ENCODE results near the gene TLE3. TPM values are rescaled to one million over a fixed set of nuclear protein-coding genes. Genes with fewer than 3 reads are reported as not detected.

TLE3 gene
- total RNA-seq, 1 experiment from 2014 or later = 98.2 TPM

GRCh38 chr15:70060214-70060992, 37.3 kb downstream of the TLE3 start:
- Histone ChIP-seq H3K9me3 (ENCODE audit: control insufficient read depth, low read depth, low read length) (no peaks in the 10 kb centered on the region), H3K56ac (ENCODE audit: insufficient read length, low read depth, low read length) (no peak overlapping the region), H4K20me1 (ENCODE audit: control insufficient read depth, insufficient read depth, insufficient read length) (no peaks in the 10 kb centered on the region), H2BK15ac (ENCODE audit: low read depth, low read length) (no peak overlapping the region), H3K4ac (ENCODE audit: low read depth, low read length) (no peak overlapping the region), H2AFZ (ENCODE audit: low read length) (no peak overlapping the region), H3K14ac (ENCODE audit: insufficient read depth, low read length) (no peak overlapping the region), H3K23me2 (ENCODE audit: insufficient read length, low read depth, low read length, poor library complexity, severe bottlenecking) (no peaks in the 10 kb centered on the region), H3K9ac (ENCODE audit: extremely low read depth, insufficient read length, low read length) (no peak overlapping the region), H4K91ac (ENCODE audit: insufficient read length, low read depth, low read length) (no peak overlapping the region), H3K23ac (ENCODE audit: insufficient read length, low read depth, low read length) (no peak overlapping the region), H2AK5ac (ENCODE audit: insufficient read length, low read length) (no peak overlapping the region), H2BK120ac (ENCODE audit: low read depth, low read length, poor library complexity, severe bottlenecking) (no peak overlapping the region), H3K27me3 (ENCODE audit: insufficient read depth, low read length) (no peaks in the 10 kb centered on the region), H3K18ac (ENCODE audit: insufficient read length, low read depth, low read length) (no peak overlapping the region), H3T11ph (ENCODE audit: low read length) (no peak overlapping the region), H2BK20ac (ENCODE audit: low read depth, low read length, poor library complexity, severe bottlenecking) (no peak overlapping the region), H4K5ac (ENCODE audit: insufficient read length, low read depth, low read length) (no peak overlapping the region), H3K27ac (ENCODE audit: insufficient read length, low read depth, low read length) (no peak overlapping the region), H2BK12ac (ENCODE audit: insufficient read length, low read depth, low read length) (no peak overlapping the region), H2BK5ac (ENCODE audit: insufficient read length, low read length) (no peak overlapping the region), H3K4me2 (ENCODE audit: insufficient read depth, insufficient read length, low read length) (no peak overlapping the region), H3K79me2 (ENCODE audit: insufficient read depth, low read length) (no peaks in the 10 kb centered on the region), H3K79me1 (ENCODE audit: insufficient read depth, low read depth, low read length, poor library complexity, severe bottlenecking) (no peaks in the 10 kb centered on the region), H3K4me1 (ENCODE audit: insufficient read depth, low read length) (no peaks in the 10 kb centered on the region), H4K8ac (replicated peaks; ENCODE audit: insufficient read length, low read depth, low read length) (no peak overlapping the region)
- TF ChIP-seq CTCF (conservative IDR thresholded peaks at IDR 0.05) = no peak
- no peak for DNase-seq
- no peak overlapping the region for H3K4me3 Mint-ChIP-seq
- no CpG with 5 or more reads among the region's 26 CpGs for WGBS (ENCODE audit: extremely low coverage, insufficient read length, low lambda C conversion rate)
- no peaks in the 10 kb centered on the region for H3K27me3 Mint-ChIP-seq (ENCODE audit: low read depth)
- no peaks in the 10 kb centered on the region for H3K9me3 Mint-ChIP-seq
- H3K27ac Mint-ChIP-seq = no peak overlapping the region; a peak in 1 of 7 replicates
- H3K36me3 Mint-ChIP-seq (ENCODE audit: insufficient read depth in 1 of 3, low read depth in 3 of 3) = peaks cover 24 to 88% (median 84%) of the 10 kb centered on the region in 3 experiments
- H3K4me1 Mint-ChIP-seq = peaks cover 0 to 4% of the 10 kb centered on the region in 2 experiments; a peak in 2 of 4 replicates

Data from H9 (cell line).